Measurements from ENCODE around the gene NR4A1.
"Not testable (repeated sequence)": the region's sequence is repeated elsewhere in the genome, so short reads cannot be mapped to it uniquely, and the experiment has no call there.

Gene NR4A1

GRCh38 chr12:52093346-52093745 lies 42.1 kb downstream of the NR4A1 start:
- DNase-seq (ENCODE audit: low read depth in 4 of 4, low spot score in 1 of 4), result no peak

GRCh38 chr12:52096332-52097044 lies 45.2 kb downstream of the NR4A1 start:
- DNase-seq (ENCODE audit: low read depth in 4 of 4, low spot score in 1 of 4), result no peak

- DNase-seq (ENCODE audit: low read depth in 4 of 4, low spot score in 1 of 4), result no peak
Measured at GRCh38 chr12:52097045-52097666, 45.9 kb downstream of the NR4A1 start.

GRCh38 chr12:52104431-52105089 lies 53.3 kb downstream of the NR4A1 start:
- not testable (repeated sequence) for DNase-seq (ENCODE audit: low read depth in 4 of 4, low spot score in 1 of 4)

All from stimulated activated CD4-positive, alpha-beta T cell treated with anti-CD3 and anti-CD28 coated beads, Interleukin-1b, Interleukin-23, amount 100 ng/mL, for 24 hours (primary cell).